Testis (tissue), 3 donors: ENCODE measurements around the gene ESPNL. TPM values are rescaled to one million over a fixed set of nuclear protein-coding genes. Genes with fewer than 3 reads are reported as not detected.

Source experiments
- DNase-seq: peaks from one replicate; pipeline ENCODE4 v3.0.0-alpha.2; 2019
- H3K27ac ChIP-seq, 2 donors: fragments of 200-600 bp; sonication (generic); one replicate each; pipeline ENCODE4 v1.5.1; 2019
- H3K27me3 ChIP-seq: fragments of 200-600 bp; sonication (generic); one replicate; pipeline ENCODE4 v1.5.1; 2019
- H3K36me3 ChIP-seq: fragments of 200-600 bp; sonication (generic); one replicate; pipeline ENCODE4 v1.5.1; 2017; ENCODE audit warnings: low read depth; ENCODE audit errors: missing control alignments
- H3K4me1 ChIP-seq: fragments of 200-600 bp; sonication (generic); one replicate; pipeline ENCODE4 v1.5.1; 2019
- H3K4me3 ChIP-seq, 2 donors: fragments of 200-600 bp; sonication (generic); one replicate each; pipeline ENCODE4 v1.5.1; 2017 to 2019
- H3K9me3 ChIP-seq: fragments of 200-600 bp; sonication (generic); one replicate; pipeline ENCODE4 v1.5.1; 2017
- POLR2A ChIP-seq: fragments of 450-650 bp; IDR thresholded peaks from one replicate; pipeline ENCODE4 v1.6.1; 2017; ENCODE audit warnings: antibody characterized with exemption, mild to moderate bottlenecking, moderate library complexity
- WGBS, 2 donors: methylation state at CpG; one replicate each; pipeline ENCODE4 v1.1.5; 2018; 5-methylcytosine and 5-hydroxymethylcytosine counted together
- intact Hi-C: fragments of 100-400 bp; cut with DNase I; formaldehyde crosslinking; loops from one replicate; pipeline ENCODE4 v1.15.1; 2023; ENCODE audit warnings: low total_unique reads
- polyA plus RNA-seq: library from polyadenylated mRNA; stranded (reverse); fragments of 350-450 nt; fragmentation: Illumina TruSeq; extraction: RNeasy Lipid Tissue Mini Kit (QIAGEN cat#74804); gene quantifications from one replicate; pipeline ENCODE4 v1.2.3, GENCODE V29; 2014; ENCODE audit warnings: low read depth, low replicate concordance; ENCODE audit not compliant: insufficient read depth
- total RNA-seq, 2 donors: library from RNA; depleted of rRNA; stranded (reverse); fragments of >200 nt; gene quantifications; one replicate each; pipeline ENCODE4 v1.2.3, GENCODE V29; 2016
- TF ChIP-seq, protein P1 (sequence below), 3 experiments: fragments of 450-650 bp in 2 of 3; fragments of 200-600 bp in 1 of 3; sonication (generic) in 1 of 3; IDR thresholded peaks; one replicate each; pipeline ENCODE4 v1.5.1; 2016 to 2019; ENCODE audit warnings: antibody characterized with exemption in 3 of 3, mild to moderate bottlenecking in 2 of 3, moderate library complexity in 1 of 3

The ESPNL gene
- total and polyA plus RNA-seq, 3 donors from 2014 or later: 2.1 to 7.5 (median 2.8) TPM

DNA sequence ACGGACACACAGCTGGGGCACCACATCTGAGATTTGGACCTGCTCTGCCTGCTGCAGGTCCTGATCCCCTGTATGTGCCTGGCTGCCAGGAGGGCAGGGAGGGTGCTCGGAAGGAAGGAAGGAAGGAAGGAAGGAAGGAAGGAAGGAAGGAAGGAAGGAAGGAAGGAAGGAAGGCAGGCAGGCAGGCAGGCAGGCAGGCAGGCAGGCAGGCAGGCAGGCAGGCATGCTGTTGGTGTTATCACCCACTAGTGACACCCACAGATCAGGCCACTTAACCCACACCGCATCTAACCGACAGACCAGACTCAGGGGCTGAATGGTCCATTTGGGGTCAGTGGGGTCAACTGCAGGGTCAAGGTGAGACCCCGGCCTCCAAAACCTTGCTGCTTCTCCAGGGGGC is 44.1 kb downstream of the ESPNL start:
- Histone ChIP-seq H3K4me1 (no peaks in the 10 kb centered on the region), H3K27ac (no peak overlapping the region), H3K9me3 (no peaks in the 10 kb centered on the region), H3K36me3 (no peaks in the 10 kb centered on the region), H3K4me3 (no peak overlapping the region), H3K27me3 (no peaks in the 10 kb centered on the region)
- 79 to 82% methylated on average over 4 to 5 of the region's 5 CpGs for WGBS, 2 donors
- TF ChIP-seq POLR2A: no peak
- TF ChIP-seq, protein P1, sequence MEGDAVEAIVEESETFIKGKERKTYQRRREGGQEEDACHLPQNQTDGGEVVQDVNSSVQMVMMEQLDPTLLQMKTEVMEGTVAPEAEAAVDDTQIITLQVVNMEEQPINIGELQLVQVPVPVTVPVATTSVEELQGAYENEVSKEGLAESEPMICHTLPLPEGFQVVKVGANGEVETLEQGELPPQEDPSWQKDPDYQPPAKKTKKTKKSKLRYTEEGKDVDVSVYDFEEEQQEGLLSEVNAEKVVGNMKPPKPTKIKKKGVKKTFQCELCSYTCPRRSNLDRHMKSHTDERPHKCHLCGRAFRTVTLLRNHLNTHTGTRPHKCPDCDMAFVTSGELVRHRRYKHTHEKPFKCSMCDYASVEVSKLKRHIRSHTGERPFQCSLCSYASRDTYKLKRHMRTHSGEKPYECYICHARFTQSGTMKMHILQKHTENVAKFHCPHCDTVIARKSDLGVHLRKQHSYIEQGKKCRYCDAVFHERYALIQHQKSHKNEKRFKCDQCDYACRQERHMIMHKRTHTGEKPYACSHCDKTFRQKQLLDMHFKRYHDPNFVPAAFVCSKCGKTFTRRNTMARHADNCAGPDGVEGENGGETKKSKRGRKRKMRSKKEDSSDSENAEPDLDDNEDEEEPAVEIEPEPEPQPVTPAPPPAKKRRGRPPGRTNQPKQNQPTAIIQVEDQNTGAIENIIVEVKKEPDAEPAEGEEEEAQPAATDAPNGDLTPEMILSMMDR (IDR thresholded peaks at IDR 0.05): no peak
- no peak for DNase-seq
- intact Hi-C loops: no loop called here

DNA sequence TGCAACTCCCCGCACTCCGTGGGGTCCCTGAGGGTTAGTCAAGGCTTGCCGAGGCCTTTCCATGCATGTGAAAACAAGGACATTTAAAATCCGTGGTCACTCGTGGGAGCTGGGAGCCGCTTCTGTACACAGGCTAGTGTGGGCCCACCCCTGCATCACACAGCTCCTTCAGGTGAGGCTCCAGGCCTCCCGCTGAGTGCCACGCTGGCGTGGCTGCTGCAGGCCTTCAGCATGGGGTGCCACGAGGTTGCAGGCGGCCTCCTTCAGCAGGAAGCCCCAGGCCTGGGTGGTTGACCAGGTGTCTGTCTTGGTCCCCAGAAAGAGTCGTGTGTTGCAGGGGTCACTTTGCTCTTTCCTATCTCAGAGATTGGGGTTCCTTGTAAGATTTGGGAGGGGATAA is 44.9 kb downstream of the ESPNL start:
- no peak for DNase-seq
- Histone ChIP-seq H3K9me3 (no peaks in the 10 kb centered on the region), H3K4me3 (no peak overlapping the region), H3K36me3 (no peaks in the 10 kb centered on the region), H3K4me1 (no peaks in the 10 kb centered on the region), H3K27ac (no peak overlapping the region), H3K27me3 (no peaks in the 10 kb centered on the region)
- WGBS, 2 donors: 91 to 100% methylated on average over 3 to 12 of the region's 12 CpGs
- intact Hi-C loops: no loop called here
- TF ChIP-seq, protein P1 (IDR thresholded peaks at IDR 0.05): no peak
- TF ChIP-seq POLR2A: no peak

DNA sequence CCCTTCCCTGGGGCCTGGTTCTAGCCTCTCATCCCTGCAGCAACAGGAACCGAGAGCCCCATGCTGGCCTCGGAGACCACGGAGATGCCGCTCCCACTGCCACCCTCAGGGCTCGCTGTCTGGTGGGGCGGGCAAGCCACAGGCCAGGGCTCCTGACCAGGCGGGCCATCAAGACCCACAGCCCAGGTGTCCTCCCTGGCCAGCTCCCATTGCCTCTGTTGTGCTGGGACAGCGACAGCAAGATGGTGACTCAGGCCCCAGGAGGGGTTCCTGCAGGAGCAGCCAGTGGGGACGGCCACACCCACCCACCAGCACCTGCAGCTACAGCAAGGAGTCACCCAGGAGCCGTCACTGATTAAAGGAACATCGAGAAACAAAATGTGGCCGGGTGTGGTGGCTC is 45.7 kb downstream of the ESPNL start:
- no peak overlapping the region for H3K4me3 ChIP-seq
- no peaks in the 10 kb centered on the region for H3K9me3 ChIP-seq
- H3K4me1 ChIP-seq: no peaks in the 10 kb centered on the region
- no peaks in the 10 kb centered on the region for H3K36me3 ChIP-seq
- intact Hi-C loops: no loop called here
- no peak for TF ChIP-seq POLR2A
- TF ChIP-seq, protein P1 (IDR thresholded peaks at IDR 0.05): no peak
- H3K27me3 ChIP-seq: no peaks in the 10 kb centered on the region
- WGBS, 2 donors: 87 to 94% methylated on average over 8 to 12 of the region's 12 CpGs
- H3K27ac ChIP-seq: no peak overlapping the region
- no peak for DNase-seq

DNA sequence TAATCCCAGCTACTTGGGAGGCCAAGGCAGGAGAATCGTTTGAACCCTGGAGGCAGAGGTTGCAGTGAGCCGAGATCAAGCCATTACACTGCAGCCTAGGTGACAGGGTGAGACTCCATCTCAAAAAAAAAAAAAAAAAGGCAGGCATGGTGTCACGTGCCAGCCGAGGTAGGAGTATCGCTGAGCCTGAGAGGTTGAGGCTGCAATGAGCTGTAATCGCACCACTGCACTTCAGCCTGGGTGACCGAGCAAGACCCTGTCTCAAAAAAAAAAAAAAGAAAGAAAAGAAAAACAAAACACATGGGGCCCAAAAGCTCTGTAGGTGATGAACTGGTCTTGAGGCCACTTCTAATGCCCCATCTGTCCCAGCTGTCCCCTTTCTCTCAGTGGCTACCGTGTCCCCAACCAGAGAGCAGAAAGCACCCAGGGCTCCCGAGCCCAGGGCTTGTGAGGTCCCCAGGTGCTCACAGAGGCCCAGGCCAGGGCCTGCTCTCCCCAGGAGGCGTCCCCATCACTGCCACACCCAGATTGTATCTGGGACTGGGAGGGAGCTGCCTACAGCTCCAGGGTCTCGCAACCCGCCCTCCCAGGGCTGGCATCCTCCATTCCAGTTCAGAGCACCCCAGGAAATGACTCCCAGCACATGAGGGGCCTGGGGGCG is 46.9 kb downstream of the ESPNL start:
- no peaks in the 10 kb centered on the region for H3K36me3 ChIP-seq
- H3K9me3 ChIP-seq: no peaks in the 10 kb centered on the region
- intact Hi-C loops: no loop called here
- DNase-seq: no peak
- H3K27ac ChIP-seq: no peak overlapping the region
- H3K4me1 ChIP-seq: no peaks in the 10 kb centered on the region
- H3K27me3 ChIP-seq: no peaks in the 10 kb centered on the region
- no peak for TF ChIP-seq POLR2A
- TF ChIP-seq, protein P1 (IDR thresholded peaks at IDR 0.05): no peak
- H3K4me3 ChIP-seq: no peak overlapping the region
- 88% methylated on average over 10 to 13 of the region's 13 CpGs for WGBS, 2 donors

DNA sequence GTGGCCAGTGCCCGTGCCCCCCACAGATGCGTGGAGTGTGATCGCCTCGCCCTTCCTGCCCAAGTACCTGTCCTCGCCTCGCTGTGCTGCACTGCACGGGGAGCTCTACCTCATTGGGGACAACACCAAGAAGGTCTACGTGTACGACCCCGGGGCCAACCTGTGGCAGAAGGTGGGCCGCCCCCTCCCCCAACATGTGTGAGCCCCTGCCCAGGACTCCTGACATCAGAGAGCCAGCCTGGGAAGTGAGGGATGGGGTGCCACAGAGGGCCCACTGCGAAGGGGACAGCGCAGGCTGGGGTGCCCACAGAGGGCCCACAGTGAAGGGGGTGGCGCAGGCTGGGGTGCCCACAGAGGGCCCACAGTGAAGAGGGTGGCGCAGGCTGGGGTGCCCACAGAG is 48.8 kb downstream of the ESPNL start:
- no peaks in the 10 kb centered on the region for H3K36me3 ChIP-seq
- no peaks in the 10 kb centered on the region for H3K27me3 ChIP-seq
- intact Hi-C loops: no loop called here
- H3K9me3 ChIP-seq: no peaks in the 10 kb centered on the region
- no peak for DNase-seq
- H3K4me3 ChIP-seq: no peak overlapping the region
- H3K27ac ChIP-seq: no peak overlapping the region
- 93 to 97% methylated on average over 8 to 15 of the region's 15 CpGs for WGBS, 2 donors
- no peaks in the 10 kb centered on the region for H3K4me1 ChIP-seq
- no peak for TF ChIP-seq POLR2A
- TF ChIP-seq, protein P1 (IDR thresholded peaks at IDR 0.05): no peak
